CD4-positive, alpha-beta T cell (primary cell): ENCODE measurements around the gene TTC39A. TPM values are rescaled to one million over a fixed set of nuclear protein-coding genes. Genes with fewer than 3 reads are reported as not detected.

Source experiments
- ATAC-seq: fragments of 200-7000 bp; cut with Tn5 transposase; one replicate; pipeline ENCODE4 v1.10.0; 2022; ENCODE audit warnings: mild to moderate bottlenecking; ENCODE audit not compliant: poor library complexity
- CTCF ChIA-PET: fragments of 350-600 bp; sonication (Branson Sonifier 250); formaldehyde crosslinking; loops from one replicate; lab custom pipeline; 2021; ENCODE audit warnings: antibody characterized with exemption, inconsistent platforms; lab: Charles Lee
- POLR2A ChIA-PET: fragments of 350-600 bp; sonication (Branson Sonifier 250); formaldehyde crosslinking; loops from one replicate; lab custom pipeline; 2021; ENCODE audit warnings: antibody characterized with exemption, inconsistent platforms; lab: Charles Lee
- DNase-seq, 14 experiments: peaks; one replicate each; pipeline ENCODE4 v3.0.0-alpha.2; 2013 to 2020; ENCODE audit warnings: mixed read lengths in 2 of 14
- H3K27ac ChIP-seq, 2 donors: one replicate each; pipeline versions ENCODE4 v1.5.1 to v1.7.0; 2013; ENCODE audit warnings: low read length in 2 of 2, low read depth in 1 of 2, mild to moderate bottlenecking in 1 of 2
- H3K27me3 ChIP-seq, 2 experiments: 1 replicate in 1 of 2; 2 replicates in 1 of 2; pipeline versions ENCODE4 v1.6.1 to v1.7.0; 2013; ENCODE audit warnings: low read length in 2 of 2, control low read depth in 1 of 2, mild to moderate bottlenecking in 1 of 2, moderate library complexity in 1 of 2; ENCODE audit not compliant: insufficient read depth in 2 of 2, control insufficient read depth in 1 of 2
- H3K36me3 ChIP-seq: one replicate; pipeline ENCODE4 v1.6.1; 2013; ENCODE audit warnings: low read length, control low read depth; ENCODE audit not compliant: insufficient read depth
- H3K4me1 ChIP-seq: one replicate; pipeline ENCODE4 v1.6.1; 2013; ENCODE audit warnings: low read length, control low read depth; ENCODE audit not compliant: insufficient read depth
- H3K4me3 ChIP-seq: one replicate; pipeline ENCODE4 v1.5.1; 2013; ENCODE audit warnings: mild to moderate bottlenecking, low read length, moderate library complexity
- H3K9me3 ChIP-seq, 2 experiments: 1 replicate in 1 of 2; 2 replicates in 1 of 2; pipeline versions ENCODE4 v1.6.1 to v1.7.0; 2013; ENCODE audit warnings: low read length in 2 of 2, mild to moderate bottlenecking in 2 of 2, control low read depth in 1 of 2, moderate library complexity in 1 of 2; ENCODE audit not compliant: control insufficient read depth in 1 of 2, insufficient read depth in 1 of 2
- H3K27ac Mint-ChIP-seq: one replicate; pipeline ENCODE4 v1.8.0; 2020; ENCODE audit warnings: mixed read lengths
- H3K27me3 Mint-ChIP-seq: one replicate; pipeline ENCODE4 v1.8.0; 2021; ENCODE audit warnings: mixed read lengths
- H3K36me3 Mint-ChIP-seq: one replicate; pipeline ENCODE4 v1.8.0; 2021; ENCODE audit warnings: low read depth, mixed read lengths
- H3K4me1 Mint-ChIP-seq: one replicate; pipeline ENCODE4 v1.8.0; 2021; ENCODE audit warnings: low read depth, mixed read lengths
- H3K4me3 Mint-ChIP-seq: one replicate; pipeline ENCODE4 v1.8.0; 2020; ENCODE audit warnings: mild to moderate bottlenecking, mixed read lengths
- H3K9me3 Mint-ChIP-seq: one replicate; pipeline ENCODE4 v1.8.0; 2020; ENCODE audit warnings: mixed read lengths
- intact Hi-C, 2 experiments: fragments of 100-400 bp; cut with DNase I in 1 of 2; cut with micrococcal nuclease in 1 of 2; formaldehyde crosslinking; loops; one replicate each; pipeline versions ENCODE4 v1.15.1 to v1.9.0; 2023 to 2025; cut with DNase I, micrococcal nuclease
- total RNA-seq, 174 experiments: library from RNA in 2 of 174; stranded (reverse) in 2 of 174; gene quantifications; one replicate each; pipeline ENCODE4 v1.2.3 and lab custom pipeline; 2021 to 2026
- TF ChIP-seq, protein P1 (sequence below): fragments of 200-600 bp; IDR thresholded peaks from one replicate; pipeline ENCODE4 v1.8.0; 2022; ENCODE audit warnings: antibody characterized with exemption, mild to moderate bottlenecking

TTC39A gene
- total RNA-seq, 2 experiments from 2014 or later: not detected

DNA sequence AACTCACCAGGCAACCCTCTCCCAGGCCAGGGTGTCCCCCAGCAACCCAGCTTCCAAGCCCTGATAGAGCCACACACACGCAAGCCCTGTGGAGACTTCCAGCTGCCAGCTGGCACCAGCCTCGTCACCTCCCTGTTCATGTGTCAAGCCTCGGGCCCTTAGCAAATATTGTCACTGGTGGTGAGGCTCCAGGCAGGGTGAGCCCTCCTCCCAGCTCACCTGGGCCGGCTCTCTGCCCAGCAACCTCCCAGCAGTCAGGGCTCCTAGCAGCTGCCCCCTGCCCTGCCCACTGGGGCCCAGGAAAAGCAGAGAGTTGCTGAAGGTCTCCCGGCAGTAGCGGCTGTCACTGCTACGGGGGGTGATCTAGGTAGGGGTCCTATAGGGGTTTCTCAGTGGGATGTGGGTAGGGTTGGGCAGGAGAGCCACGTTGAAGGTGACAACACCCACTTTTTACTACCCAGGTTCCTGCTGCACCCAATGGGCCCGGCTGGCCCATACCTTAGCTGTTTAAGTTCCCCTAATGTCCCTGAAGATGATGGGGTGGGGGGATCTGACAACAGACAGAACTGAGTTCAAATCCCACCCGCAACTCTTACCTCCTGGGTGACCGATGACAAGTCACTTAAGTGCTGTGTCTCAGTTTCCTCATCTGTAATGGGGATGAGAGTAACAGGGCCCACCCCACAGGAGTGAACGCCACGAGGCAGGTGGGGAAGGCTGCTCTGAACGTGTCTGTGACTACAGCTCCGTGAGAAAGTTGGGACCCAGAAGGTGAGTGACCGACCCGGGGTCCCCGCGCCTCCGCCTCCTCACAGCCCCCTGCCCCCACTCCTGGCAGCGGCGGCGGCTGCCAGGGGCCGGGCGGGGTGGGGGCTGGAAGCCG lies 678 bp downstream of the TTC39A start:
- no peaks in the 10 kb centered on the region for H3K36me3 Mint-ChIP-seq

DNA sequence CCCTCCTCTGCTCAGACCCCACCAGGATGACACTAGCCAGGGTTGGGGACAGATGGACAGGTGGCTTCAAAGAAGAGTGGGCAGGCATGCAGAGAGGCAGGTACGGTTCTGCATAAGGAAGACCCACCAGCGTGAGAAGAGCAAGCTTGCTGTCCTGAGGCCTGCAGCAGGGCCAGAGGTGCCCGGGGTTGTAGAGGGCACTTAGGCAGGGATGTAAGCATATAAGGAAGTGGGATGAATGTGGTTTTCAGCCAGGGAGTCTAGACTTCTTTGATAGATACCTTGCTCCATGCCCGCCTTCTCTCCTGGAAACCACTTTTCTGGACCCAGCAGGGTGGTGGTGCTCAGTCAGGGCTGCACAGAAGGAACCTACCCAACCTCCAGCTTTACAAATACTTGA lies 1.4 kb downstream of the TTC39A start:
- TF ChIP-seq, protein P1, sequence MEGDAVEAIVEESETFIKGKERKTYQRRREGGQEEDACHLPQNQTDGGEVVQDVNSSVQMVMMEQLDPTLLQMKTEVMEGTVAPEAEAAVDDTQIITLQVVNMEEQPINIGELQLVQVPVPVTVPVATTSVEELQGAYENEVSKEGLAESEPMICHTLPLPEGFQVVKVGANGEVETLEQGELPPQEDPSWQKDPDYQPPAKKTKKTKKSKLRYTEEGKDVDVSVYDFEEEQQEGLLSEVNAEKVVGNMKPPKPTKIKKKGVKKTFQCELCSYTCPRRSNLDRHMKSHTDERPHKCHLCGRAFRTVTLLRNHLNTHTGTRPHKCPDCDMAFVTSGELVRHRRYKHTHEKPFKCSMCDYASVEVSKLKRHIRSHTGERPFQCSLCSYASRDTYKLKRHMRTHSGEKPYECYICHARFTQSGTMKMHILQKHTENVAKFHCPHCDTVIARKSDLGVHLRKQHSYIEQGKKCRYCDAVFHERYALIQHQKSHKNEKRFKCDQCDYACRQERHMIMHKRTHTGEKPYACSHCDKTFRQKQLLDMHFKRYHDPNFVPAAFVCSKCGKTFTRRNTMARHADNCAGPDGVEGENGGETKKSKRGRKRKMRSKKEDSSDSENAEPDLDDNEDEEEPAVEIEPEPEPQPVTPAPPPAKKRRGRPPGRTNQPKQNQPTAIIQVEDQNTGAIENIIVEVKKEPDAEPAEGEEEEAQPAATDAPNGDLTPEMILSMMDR: no peak
- Mint-ChIP-seq H3K27me3 (peaks cover 56% of the 10 kb centered on the region), H3K4me1 (peaks cover 7% of the 10 kb centered on the region), H3K36me3 (no peaks in the 10 kb centered on the region), H3K9me3 (no peaks in the 10 kb centered on the region), H3K27ac (no peak overlapping the region), H3K4me3 (peak overlapping the region; percentile 65)
- peaks cover 20 to 35% of the 10 kb centered on the region in 2 experiments for H3K27me3 ChIP-seq
- no peak for DNase-seq
- no peaks in the 10 kb centered on the region for H3K9me3 ChIP-seq
- H3K4me3 ChIP-seq: no peak overlapping the region
- H3K4me1 ChIP-seq: peaks cover 5% of the 10 kb centered on the region
- intact Hi-C loops: no loop called here
- ATAC-seq: no peak
- CTCF ChIA-PET: no interaction called here
- H3K27ac ChIP-seq: no peak overlapping the region
- H3K36me3 ChIP-seq: no peaks in the 10 kb centered on the region
- POLR2A ChIA-PET: no interaction called here

More for the DNA sequence above, 678 bp downstream of the TTC39A start:
- Histone ChIP-seq H3K9me3 (no peaks in the 10 kb centered on the region), H3K27ac (no peak overlapping the region), H3K4me3 (no peak overlapping the region), H3K36me3 (no peaks in the 10 kb centered on the region), H3K27me3 (peaks cover 20 to 35% of the 10 kb centered on the region in 2 experiments), H3K4me1 (peaks cover 5% of the 10 kb centered on the region)
- TF ChIP-seq, protein P1: no peak
- CTCF ChIA-PET: no interaction called here
- H3K4me3 Mint-ChIP-seq: peak overlapping the region; percentile 65
- peaks cover 56% of the 10 kb centered on the region for H3K27me3 Mint-ChIP-seq
- no peak overlapping the region for H3K27ac Mint-ChIP-seq
- ATAC-seq: no peak
- H3K9me3 Mint-ChIP-seq: no peaks in the 10 kb centered on the region
- POLR2A ChIA-PET: no interaction called here
- intact Hi-C loops: no loop called here
- H3K4me1 Mint-ChIP-seq: peaks cover 7% of the 10 kb centered on the region
- peak in 1 of 14 experiments; percentile 14 for DNase-seq

DNA sequence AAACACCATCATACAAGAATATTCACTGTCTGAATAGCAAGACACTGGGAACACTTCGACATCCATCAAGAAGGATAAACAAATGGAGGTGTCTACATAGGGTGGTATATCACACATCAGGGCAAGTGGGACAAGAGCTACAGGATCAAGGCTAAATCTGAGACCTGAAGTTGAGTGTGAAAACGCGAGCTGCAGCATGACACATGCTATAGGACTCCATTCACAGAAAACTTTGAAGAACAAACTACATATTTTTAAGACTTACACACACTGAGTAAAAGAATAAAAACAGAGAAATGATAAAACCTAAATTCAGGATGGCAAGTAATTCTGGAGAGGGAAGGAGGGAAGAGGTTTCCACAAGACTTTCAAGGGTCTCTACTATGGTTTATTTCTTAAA lies 2.1 kb downstream of the TTC39A start:
- no peak for DNase-seq
- no peaks in the 10 kb centered on the region for H3K36me3 ChIP-seq
- Mint-ChIP-seq H3K9me3 (no peaks in the 10 kb centered on the region), H3K4me1 (peaks cover 7% of the 10 kb centered on the region), H3K4me3 (no peak overlapping the region), H3K27ac (no peak overlapping the region), H3K36me3 (no peaks in the 10 kb centered on the region), H3K27me3 (peaks cover 51% of the 10 kb centered on the region)
- no peak overlapping the region for H3K4me3 ChIP-seq
- no peaks in the 10 kb centered on the region for H3K9me3 ChIP-seq
- H3K4me1 ChIP-seq: peaks cover 5% of the 10 kb centered on the region
- no peak overlapping the region for H3K27ac ChIP-seq
- TF ChIP-seq, protein P1: no peak
- H3K27me3 ChIP-seq: peaks cover 20 to 35% of the 10 kb centered on the region in 2 experiments
- ChIA-PET POLR2A (no interaction called here), CTCF (no interaction called here)
- ATAC-seq: no peak
- intact Hi-C loops: no loop called here
